H1 (cell line): ENCODE data around the gene ZPR1. TPM values are rescaled to one million over a fixed set of nuclear protein-coding genes. Genes with fewer than 3 reads are reported as not detected.

Experiments
- BCL11A ChIP-seq, 2 experiments: IDR thresholded peaks; one replicate each; pipeline ENCODE4 v1.6.1; 2011; ENCODE audit warnings: low read depth in 2 of 2, low read length in 2 of 2, mild to moderate bottlenecking in 2 of 2
- POLR2A ChIP-seq, 2 experiments: IDR thresholded peaks; 1 replicate in 1 of 2; 2 replicates in 1 of 2; pipeline ENCODE4 v1.6.1; 2011; ENCODE audit warnings: low read depth in 2 of 2, low read length in 2 of 2, mild to moderate bottlenecking in 2 of 2; ENCODE audit errors: control extremely low read depth in 1 of 2
- RXRA ChIP-seq: IDR thresholded peaks from 2 replicates; pipeline ENCODE4 v1.6.1; 2011; ENCODE audit warnings: low read depth, mild to moderate bottlenecking, low read length, moderate library complexity; ENCODE audit not compliant: insufficient read depth
- TBP ChIP-seq: IDR thresholded peaks from 2 replicates; pipeline ENCODE4 v1.6.1; 2011; ENCODE audit warnings: low read depth, low read length, improper control_type of control experiment
- polyA plus RNA-seq, 7 experiments: library from polyadenylated mRNA; depleted of rRNA in 3 of 7; stranded (reverse) in 5 of 7; unstranded in 2 of 7; fragments of >200 nt in 5 of 7; fragments of 200-250 nt in 2 of 7; gene quantifications; 1 replicate in 5 of 7; 2 replicates in 1 of 7; 4 replicates in 1 of 7; pipeline versions ENCODE4 v1.2.1 to v1.2.3, GENCODE V29; 2011 to 2013; ENCODE audit warnings: missing spikeins in 2 of 7, mixed read lengths in 2 of 7
- total RNA-seq: library from RNA; stranded (reverse); fragmentation: NEBNext Ultra II Directional; extraction: Animal tissue kit (Norgen Biotek cat#: 25700); gene quantifications from 2 replicates; pipeline ENCODE4 v1.2.1, GENCODE V29; 2021

Gene ZPR1
- total and polyA plus RNA-seq, 2 of the 8 experiments (the other 6 are each of a cell fraction or from before 2014, with no cell fraction given) = 36.7 to 70.5 TPM

DNA sequence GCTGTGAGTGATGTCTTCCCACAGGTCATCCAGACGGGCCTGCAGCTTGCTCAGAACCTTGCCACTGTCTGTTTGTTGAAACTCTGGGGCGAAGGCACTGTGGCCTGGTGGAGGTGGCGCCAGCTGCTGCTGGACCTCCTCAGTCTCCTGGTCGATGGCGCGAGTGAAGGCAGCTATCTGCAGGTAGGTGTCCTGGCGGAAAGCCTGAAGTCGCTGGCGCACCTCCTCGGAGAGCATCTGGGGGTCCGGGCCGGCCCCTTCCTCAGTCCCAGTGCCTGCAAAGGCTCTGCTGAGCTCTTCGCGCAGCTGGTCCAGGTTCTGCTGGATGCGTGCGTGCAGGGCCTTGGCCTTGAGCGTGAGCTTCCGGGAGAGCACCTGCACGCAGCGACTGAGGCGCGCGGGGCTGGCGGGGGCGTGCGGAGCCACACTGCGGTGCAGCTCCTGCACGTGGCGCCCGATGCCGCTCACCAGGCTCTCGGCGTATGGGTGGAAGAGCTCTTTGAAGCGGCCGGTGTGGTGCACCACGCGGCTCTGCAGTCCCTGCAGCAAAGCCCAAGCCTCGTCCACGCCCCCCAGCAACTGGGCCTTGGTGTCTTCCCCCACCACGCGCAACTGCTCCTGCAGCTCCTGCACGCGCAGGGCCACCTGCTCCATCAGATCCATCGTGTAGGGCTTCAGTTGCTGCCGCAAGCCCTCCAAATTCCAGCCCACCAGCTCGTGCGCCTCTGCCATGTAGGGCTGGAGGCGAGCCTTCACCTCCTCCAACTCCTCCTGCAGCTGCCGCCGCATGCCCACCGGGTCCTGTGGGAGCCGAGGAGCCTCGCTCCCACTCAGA is 2.6 kb upstream of the ZPR1 start (continued):
- TF ChIP-seq POLR2A (IDR thresholded peaks at IDR 0.05; ENCODE audit: control extremely low read depth in 1 of 2, low read depth in 2 of 2, low read length in 2 of 2) = no peak
- no peak for TF ChIP-seq BCL11A (IDR thresholded peaks at IDR 0.05; ENCODE audit: low read depth in 2 of 2, low read length in 2 of 2)
- TF ChIP-seq TBP = no peak
- TF ChIP-seq RXRA = no peak
